AG04450 (cell line): ENCODE measurements around the gene PLRG1. TPM values are rescaled to one million over a fixed set of nuclear protein-coding genes. Genes with fewer than 3 reads are reported as not detected.

Experiments
- CTCF ChIA-PET: fragments of 300-600, 350-600 bp; formaldehyde crosslinking; extraction: SDS; loops from one replicate; lab custom pipeline; 2022; ENCODE audit warnings: antibody characterized with exemption, inconsistent platforms; lab: Charles Lee
- POLR2A ChIA-PET: fragments of 350-600 bp; formaldehyde crosslinking; extraction: SDS; loops from one replicate; lab custom pipeline; 2021; ENCODE audit warnings: antibody characterized with exemption, inconsistent platforms; lab: Yijun Ruan, JAX
- DNase-seq: peaks from one replicate; pipeline ENCODE4 v3.0.0-alpha.2; 2011; ENCODE audit warnings: low read depth, low spot score
- H3K27ac ChIP-seq: one replicate; pipeline ENCODE4 v1.5.1; 2012; ENCODE audit warnings: low read depth, low read length, control low read depth
- H3K27me3 ChIP-seq: one replicate; pipeline ENCODE4 v1.6.0; 2012; ENCODE audit warnings: low read length; ENCODE audit not compliant: control insufficient read depth, insufficient read depth
- H3K4me3 ChIP-seq: 2 replicates; pipeline ENCODE4 v1.5.1; 2011; ENCODE audit warnings: mild to moderate bottlenecking, low read depth, low read length, control low read depth
- H3K9me3 ChIP-seq: 2 replicates; pipeline ENCODE4 v1.5.1; 2012; ENCODE audit warnings: low read length; ENCODE audit not compliant: control insufficient read depth, insufficient read depth
- polyA plus RNA-seq: library from polyadenylated mRNA; depleted of rRNA; stranded (reverse); fragments of >200 nt; gene quantifications from 2 replicates; pipeline ENCODE4 v1.2.3, GENCODE V29; 2011
- TF ChIP-seq, protein P1 (sequence below): IDR thresholded peaks from 2 replicates; pipeline ENCODE4 v1.5.1; 2011; ENCODE audit warnings: low read depth, low read length, control low read depth, inconsistent platforms

Gene PLRG1
- polyA plus RNA-seq, 1 experiment: 141 TPM

DNA sequence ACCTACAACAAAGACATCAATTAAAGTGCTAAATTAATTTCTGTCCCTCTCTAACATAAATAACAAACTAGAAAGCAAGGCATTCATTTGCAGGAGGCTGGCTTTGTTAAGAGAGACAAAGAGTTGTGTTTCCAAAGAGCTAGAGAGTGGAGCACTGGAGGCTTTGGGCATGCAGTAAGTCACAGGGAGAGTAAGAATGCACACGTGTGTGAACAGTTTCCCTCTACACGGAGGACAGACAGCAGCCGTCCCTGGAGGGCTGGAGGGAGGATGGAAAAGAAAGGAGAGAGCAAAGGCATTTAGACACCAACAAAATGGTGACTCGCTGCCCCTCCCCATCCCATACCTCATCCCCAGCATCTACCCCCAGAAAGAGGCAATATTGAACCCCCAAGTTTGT, 38.2 kb downstream of the PLRG1 start:
- no peaks in the 10 kb centered on the region for H3K9me3 ChIP-seq
- no peak for DNase-seq
- POLR2A ChIA-PET: no interaction called here
- TF ChIP-seq, protein P1, sequence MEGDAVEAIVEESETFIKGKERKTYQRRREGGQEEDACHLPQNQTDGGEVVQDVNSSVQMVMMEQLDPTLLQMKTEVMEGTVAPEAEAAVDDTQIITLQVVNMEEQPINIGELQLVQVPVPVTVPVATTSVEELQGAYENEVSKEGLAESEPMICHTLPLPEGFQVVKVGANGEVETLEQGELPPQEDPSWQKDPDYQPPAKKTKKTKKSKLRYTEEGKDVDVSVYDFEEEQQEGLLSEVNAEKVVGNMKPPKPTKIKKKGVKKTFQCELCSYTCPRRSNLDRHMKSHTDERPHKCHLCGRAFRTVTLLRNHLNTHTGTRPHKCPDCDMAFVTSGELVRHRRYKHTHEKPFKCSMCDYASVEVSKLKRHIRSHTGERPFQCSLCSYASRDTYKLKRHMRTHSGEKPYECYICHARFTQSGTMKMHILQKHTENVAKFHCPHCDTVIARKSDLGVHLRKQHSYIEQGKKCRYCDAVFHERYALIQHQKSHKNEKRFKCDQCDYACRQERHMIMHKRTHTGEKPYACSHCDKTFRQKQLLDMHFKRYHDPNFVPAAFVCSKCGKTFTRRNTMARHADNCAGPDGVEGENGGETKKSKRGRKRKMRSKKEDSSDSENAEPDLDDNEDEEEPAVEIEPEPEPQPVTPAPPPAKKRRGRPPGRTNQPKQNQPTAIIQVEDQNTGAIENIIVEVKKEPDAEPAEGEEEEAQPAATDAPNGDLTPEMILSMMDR: no peak
- no peak overlapping the region for H3K4me3 ChIP-seq
- no peak overlapping the region for H3K27ac ChIP-seq
- peaks cover 2% of the 10 kb centered on the region for H3K27me3 ChIP-seq
- CTCF ChIA-PET: no interaction called here

GRCh38 chr4:154511548-154511947, 38.7 kb downstream of the PLRG1 start:
- no peaks in the 10 kb centered on the region for H3K9me3 ChIP-seq
- TF ChIP-seq, protein P1: no peak
- ChIA-PET CTCF (no interaction called here), POLR2A (no interaction called here)
- no peak overlapping the region for H3K4me3 ChIP-seq
- no peak overlapping the region for H3K27ac ChIP-seq
- DNase-seq: no peak
- H3K27me3 ChIP-seq: peaks cover 2% of the 10 kb centered on the region

GRCh38 chr4:154507156-154507555, 43.0 kb downstream of the PLRG1 start:
- no peak overlapping the region for H3K4me3 ChIP-seq
- CTCF ChIA-PET: interaction anchor here (0.6 to 1.0 kb wide), 4 partner anchors 90 to 197 kb away, joined by 3 read pairs; no protein-coding TSS in a partner anchor
- H3K27ac ChIP-seq: no peak overlapping the region
- no peaks in the 10 kb centered on the region for H3K27me3 ChIP-seq
- no peak for DNase-seq
- TF ChIP-seq, protein P1: no peak
- POLR2A ChIA-PET: no interaction called here
- no peaks in the 10 kb centered on the region for H3K9me3 ChIP-seq

DNA sequence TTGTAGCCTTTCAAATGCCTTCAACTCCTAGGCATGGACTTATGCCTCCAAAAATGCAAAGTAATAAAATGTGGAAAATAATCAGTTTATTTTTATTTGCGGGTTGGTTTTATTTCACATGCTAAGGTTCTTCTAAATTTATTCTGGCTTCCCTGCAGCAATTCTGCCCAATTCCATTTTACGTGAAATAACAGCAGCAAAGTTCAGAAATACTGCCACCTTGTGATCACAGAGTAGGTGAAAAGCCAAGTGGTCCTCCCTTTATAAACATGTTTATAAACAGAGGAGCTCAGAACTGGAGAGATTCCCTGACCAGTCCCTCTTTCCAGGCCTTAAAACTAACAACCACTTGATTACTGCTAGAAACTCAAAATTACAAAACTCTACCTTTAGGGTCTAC, 43.9 kb downstream of the PLRG1 start:
- Histone ChIP-seq H3K27ac (no peak overlapping the region), H3K27me3 (no peaks in the 10 kb centered on the region), H3K4me3 (no peak overlapping the region), H3K9me3 (no peaks in the 10 kb centered on the region)
- no peak for DNase-seq
- TF ChIP-seq, protein P1: peak; percentile 33
- ChIA-PET CTCF (interaction anchor here (0.6 to 1.0 kb wide), 4 partner anchors 98 to 721 kb away, joined by 3 read pairs; no protein-coding TSS in a partner anchor), POLR2A (no interaction called here)

DNA sequence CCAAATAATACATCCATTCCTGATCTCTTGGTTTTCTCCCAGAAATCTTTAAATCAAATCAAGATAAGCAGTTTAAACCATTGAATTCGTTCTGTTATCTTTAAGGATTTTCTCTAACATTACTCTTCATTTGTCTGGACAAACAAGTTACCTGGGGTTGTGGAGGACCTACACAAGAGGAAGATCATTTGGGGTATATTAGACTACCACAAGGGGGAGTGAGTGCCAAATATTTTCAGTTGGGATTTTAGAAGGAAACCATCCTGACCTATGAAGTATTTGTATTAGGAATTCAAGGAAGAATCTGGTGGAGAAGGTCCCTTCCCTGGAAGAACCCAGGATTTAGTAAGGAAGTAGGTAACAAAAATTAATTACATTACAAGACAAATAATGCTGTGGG, 46.6 kb downstream of the PLRG1 start:
- ChIA-PET POLR2A (no interaction called here), CTCF (interaction anchor here (0.7 to 1.1 kb wide), 5 partner anchors 12 to 121 kb away, joined by 3 read pairs; no protein-coding TSS in a partner anchor)
- Histone ChIP-seq H3K4me3 (no peak overlapping the region), H3K27me3 (no peaks in the 10 kb centered on the region), H3K9me3 (no peaks in the 10 kb centered on the region), H3K27ac (no peak overlapping the region)
- TF ChIP-seq, protein P1: peak; percentile 60
- no peak for DNase-seq
